Neutrophil (primary cell): ENCODE measurements around the gene SERPINB2.

Experiments
- H3K27ac ChIP-seq: fragments of 200-600 bp; sonication (generic); 2 replicates; pipeline ENCODE4 v1.5.1; 2016; ENCODE audit warnings: mild to moderate bottlenecking, moderate library complexity
- H3K27me3 ChIP-seq: fragments of 200-600 bp; sonication (generic); 2 replicates; pipeline ENCODE4 v1.6.0; 2016; ENCODE audit warnings: mild to moderate bottlenecking
- H3K36me3 ChIP-seq: fragments of 200-600 bp; sonication (generic); 2 replicates; pipeline ENCODE4 v1.5.1; 2017
- H3K4me1 ChIP-seq, 2 experiments: fragments of 200-600 bp in 1 of 2; sonication (generic) in 1 of 2; 1 replicate in 1 of 2; 2 replicates in 1 of 2; pipeline versions ENCODE4 v1.5.1 to v1.6.1; 2013 to 2016; ENCODE audit warnings: low read depth in 1 of 2, low read length in 1 of 2, mild to moderate bottlenecking in 1 of 2, moderate library complexity in 1 of 2; ENCODE audit not compliant: control insufficient read depth in 1 of 2, insufficient read depth in 1 of 2
- H3K4me3 ChIP-seq, 2 experiments: fragments of 200-600 bp in 1 of 2; sonication (generic) in 1 of 2; 1 replicate in 1 of 2; 2 replicates in 1 of 2; pipeline ENCODE4 v1.5.1; 2013 to 2016; ENCODE audit warnings: low read depth in 1 of 2, low read length in 1 of 2, mild to moderate bottlenecking in 1 of 2, moderate library complexity in 1 of 2
- H3K9me3 ChIP-seq: fragments of 200-600 bp; sonication (generic); 2 replicates; pipeline ENCODE4 v1.5.1; 2016
- CTCF ChIP-seq: fragments of 200-600 bp; sonication (generic); IDR thresholded peaks from 2 replicates; pipeline ENCODE4 v1.5.1; 2016; ENCODE audit warnings: antibody characterized with exemption

SERPINB2 gene

GRCh38 chr18:63889626-63890025 lies 2.1 kb downstream of the SERPINB2 start:
- Histone ChIP-seq H3K4me3 (peak overlapping the region; percentile 37 to 44), H3K27me3 (no peaks in the 10 kb centered on the region), H3K9me3 (no peaks in the 10 kb centered on the region), H3K27ac (peak overlapping the region; percentile 79), H3K4me1 (peaks cover 71 to 75% of the 10 kb centered on the region in 2 experiments), H3K36me3 (no peaks in the 10 kb centered on the region)
- TF ChIP-seq CTCF, result no peak

- no peaks in the 10 kb centered on the region for H3K27me3 ChIP-seq
- H3K36me3 ChIP-seq, result no peaks in the 10 kb centered on the region
- peak overlapping the region; percentile 79 for H3K27ac ChIP-seq
- TF ChIP-seq CTCF, result no peak
- no peaks in the 10 kb centered on the region for H3K9me3 ChIP-seq
- peaks cover 78 to 82% of the 10 kb centered on the region in 2 experiments for H3K4me1 ChIP-seq
- peak overlapping the region; percentile 37 to 44 for H3K4me3 ChIP-seq
Measured at GRCh38 chr18:63890237-63890949, 2.9 kb downstream of the SERPINB2 start.

- TF ChIP-seq CTCF, result no peak
Measured at GRCh38 chr18:63890950-63891304, 3.4 kb downstream of the SERPINB2 start.

GRCh38 chr18:63892566-63892965 lies 5.1 kb downstream of the SERPINB2 start:
- TF ChIP-seq CTCF, result no peak
- Histone ChIP-seq H3K4me1 (peaks cover 97 to 100% of the 10 kb centered on the region in 2 experiments), H3K27me3 (no peaks in the 10 kb centered on the region), H3K36me3 (no peaks in the 10 kb centered on the region), H3K4me3 (peak overlapping the region; percentile 21 to 47), H3K9me3 (no peaks in the 10 kb centered on the region), H3K27ac (peak overlapping the region; percentile 79)

More at GRCh38 chr18:63890950-63891304, 3.4 kb downstream of the SERPINB2 start:
- Histone ChIP-seq H3K9me3 (no peaks in the 10 kb centered on the region), H3K27me3 (no peaks in the 10 kb centered on the region), H3K4me1 (peaks cover 84 to 88% of the 10 kb centered on the region in 2 experiments), H3K36me3 (no peaks in the 10 kb centered on the region), H3K4me3 (peak overlapping the region in 1 of 2 experiments; percentile 5), H3K27ac (peak overlapping the region; percentile 79)

- peaks cover 85 to 87% of the 10 kb centered on the region in 2 experiments for H3K4me1 ChIP-seq
- no peaks in the 10 kb centered on the region for H3K27me3 ChIP-seq
- no peaks in the 10 kb centered on the region for H3K9me3 ChIP-seq
- H3K27ac ChIP-seq, result peak overlapping the region; percentile 79
- H3K4me3 ChIP-seq, result peak overlapping the region; percentile 37 to 56
- TF ChIP-seq CTCF, result no peak
- no peaks in the 10 kb centered on the region for H3K36me3 ChIP-seq
Measured at GRCh38 chr18:63894106-63894772, 6.7 kb downstream of the SERPINB2 start.
